Suprapubic skin (tissue), 4 donors: ENCODE results near the gene PLCD1.

ENCODE experiments used
- EP300 ChIP-seq: sonication (generic); formaldehyde crosslinking; IDR thresholded peaks from one replicate; pipeline ENCODE4 v1.6.1; 2017; ENCODE audit warnings: antibody characterized with exemption
- POLR2A ChIP-seq, 2 donors: fragments of 450-650 bp; IDR thresholded peaks; one replicate each; pipeline ENCODE4 v1.6.1; 2017; ENCODE audit warnings: antibody characterized with exemption in 2 of 2, mild to moderate bottlenecking in 2 of 2, moderate library complexity in 2 of 2
- POLR2AphosphoS5 ChIP-seq, 3 donors: sonication (generic); formaldehyde crosslinking; IDR thresholded peaks; one replicate each; pipeline ENCODE4 v1.6.1; 2017; ENCODE audit warnings: antibody characterized with exemption in 3 of 3
- TF ChIP-seq, protein P1 (sequence below), 2 donors: fragments of 200-600 bp in 1 of 2; fragments of 450-650 bp in 1 of 2; sonication (generic) in 1 of 2; IDR thresholded peaks; one replicate each; pipeline ENCODE4 v1.5.1; 2016 to 2019; ENCODE audit warnings: antibody characterized with exemption in 2 of 2, mild to moderate bottlenecking in 1 of 2, moderate library complexity in 1 of 2

GRCh38 chr3:38020342-38020726, 9.1 kb downstream of the PLCD1 start:
- TF ChIP-seq EP300 (no peak), POLR2A (IDR thresholded peaks at IDR 0.05) (no peak), POLR2AphosphoS5 (IDR thresholded peaks at IDR 0.05) (no peak)
- TF ChIP-seq, protein P1, sequence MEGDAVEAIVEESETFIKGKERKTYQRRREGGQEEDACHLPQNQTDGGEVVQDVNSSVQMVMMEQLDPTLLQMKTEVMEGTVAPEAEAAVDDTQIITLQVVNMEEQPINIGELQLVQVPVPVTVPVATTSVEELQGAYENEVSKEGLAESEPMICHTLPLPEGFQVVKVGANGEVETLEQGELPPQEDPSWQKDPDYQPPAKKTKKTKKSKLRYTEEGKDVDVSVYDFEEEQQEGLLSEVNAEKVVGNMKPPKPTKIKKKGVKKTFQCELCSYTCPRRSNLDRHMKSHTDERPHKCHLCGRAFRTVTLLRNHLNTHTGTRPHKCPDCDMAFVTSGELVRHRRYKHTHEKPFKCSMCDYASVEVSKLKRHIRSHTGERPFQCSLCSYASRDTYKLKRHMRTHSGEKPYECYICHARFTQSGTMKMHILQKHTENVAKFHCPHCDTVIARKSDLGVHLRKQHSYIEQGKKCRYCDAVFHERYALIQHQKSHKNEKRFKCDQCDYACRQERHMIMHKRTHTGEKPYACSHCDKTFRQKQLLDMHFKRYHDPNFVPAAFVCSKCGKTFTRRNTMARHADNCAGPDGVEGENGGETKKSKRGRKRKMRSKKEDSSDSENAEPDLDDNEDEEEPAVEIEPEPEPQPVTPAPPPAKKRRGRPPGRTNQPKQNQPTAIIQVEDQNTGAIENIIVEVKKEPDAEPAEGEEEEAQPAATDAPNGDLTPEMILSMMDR (IDR thresholded peaks at IDR 0.05) = no peak
